ENCODE measurements around the gene TCOF1.

DNA sequence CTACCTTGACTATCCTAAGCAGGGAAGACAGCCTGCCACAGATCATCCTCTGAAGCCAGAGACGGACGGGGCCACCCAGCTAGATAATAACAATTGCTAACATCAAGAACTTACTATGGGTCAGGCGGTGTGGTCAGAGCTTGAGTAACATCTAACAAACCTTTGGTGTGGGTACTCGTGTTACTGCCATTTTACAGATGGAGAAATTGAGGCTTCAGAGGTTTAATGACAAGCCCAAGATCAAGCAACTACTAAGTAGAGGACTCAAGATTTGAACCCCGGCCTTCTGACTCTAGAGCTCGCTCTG is 38.1 kb upstream of the TCOF1 start:
- no peak for TF ChIP-seq TAF1 (IDR thresholded peaks at IDR 0.05; ENCODE audit: low read depth)
- TF ChIP-seq, protein P1, sequence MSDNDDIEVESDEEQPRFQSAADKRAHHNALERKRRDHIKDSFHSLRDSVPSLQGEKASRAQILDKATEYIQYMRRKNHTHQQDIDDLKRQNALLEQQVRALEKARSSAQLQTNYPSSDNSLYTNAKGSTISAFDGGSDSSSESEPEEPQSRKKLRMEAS (IDR thresholded peaks at IDR 0.05), result no peak
- TF ChIP-seq, protein P2, sequence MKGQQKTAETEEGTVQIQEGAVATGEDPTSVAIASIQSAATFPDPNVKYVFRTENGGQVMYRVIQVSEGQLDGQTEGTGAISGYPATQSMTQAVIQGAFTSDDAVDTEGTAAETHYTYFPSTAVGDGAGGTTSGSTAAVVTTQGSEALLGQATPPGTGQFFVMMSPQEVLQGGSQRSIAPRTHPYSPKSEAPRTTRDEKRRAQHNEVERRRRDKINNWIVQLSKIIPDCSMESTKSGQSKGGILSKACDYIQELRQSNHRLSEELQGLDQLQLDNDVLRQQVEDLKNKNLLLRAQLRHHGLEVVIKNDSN (IDR thresholded peaks at IDR 0.05), result no peak
- no peak for TF ChIP-seq EP300 (IDR thresholded peaks at IDR 0.05; ENCODE audit: borderline replicate concordance)
- no peak for TF ChIP-seq YY1 (IDR thresholded peaks at IDR 0.05; ENCODE audit: low read depth)
